B cell (primary cell): ENCODE measurements around the gene WTAP. TPM values are rescaled to one million over a fixed set of nuclear protein-coding genes. Genes with fewer than 3 reads are reported as not detected.

Experiments used
- ATAC-seq: fragments of 200-7000 bp; cut with Tn5 transposase; one replicate; pipeline ENCODE4 v1.10.0; 2021; ENCODE audit warnings: low read depth, mild to moderate bottlenecking, moderate number of reproducible peaks, moderate library complexity
- CTCF ChIA-PET: fragments of 350-600 bp; sonication (Branson Sonifier 250); formaldehyde crosslinking; loops from one replicate; lab custom pipeline; 2021; ENCODE audit warnings: antibody characterized with exemption, inconsistent platforms; lab: Charles Lee
- POLR2A ChIA-PET: fragments of 350-600 bp; sonication (Branson Sonifier 250); formaldehyde crosslinking; loops from one replicate; lab custom pipeline; 2021; ENCODE audit warnings: antibody characterized with exemption; lab: Charles Lee
- DNase-seq: peaks from one replicate; pipeline ENCODE4 v3.0.0; 2013
- H2AFZ ChIP-seq: 2 replicates; pipeline ENCODE4 v1.6.1; 2012; ENCODE audit warnings: mild to moderate bottlenecking, low read depth, low read length; ENCODE audit not compliant: insufficient read depth, poor library complexity, severe bottlenecking
- H3K27ac ChIP-seq, 2 donors: 1 replicate in 1 of 2; 2 replicates in 1 of 2; pipeline ENCODE4 v1.5.1; 2012 to 2013; ENCODE audit warnings: low read length in 2 of 2, mild to moderate bottlenecking in 2 of 2, moderate library complexity in 1 of 2
- H3K27me3 ChIP-seq, 4 experiments: fragments of 200-600 bp in 1 of 4; sonication (generic) in 1 of 4; replicated peaks in 1 of 4; 1 replicate in 2 of 4; 2 replicates in 2 of 4; pipeline versions ENCODE4 v1.6.1 to v1.7.0; 2013 to 2016; ENCODE audit warnings: low read length in 3 of 4, mild to moderate bottlenecking in 2 of 4, mixed read lengths in 1 of 4, moderate library complexity in 1 of 4; ENCODE audit not compliant: insufficient read depth in 4 of 4, control insufficient read depth in 3 of 4; ENCODE audit errors: control extremely low read depth in 1 of 4
- H3K36me3 ChIP-seq, 2 experiments: replicated peaks in 1 of 2; 1 replicate in 1 of 2; 2 replicates in 1 of 2; pipeline versions ENCODE4 v1.6.1 to v1.7.1; 2013; ENCODE audit warnings: low read length in 1 of 2; ENCODE audit not compliant: insufficient read depth in 2 of 2, control insufficient read depth in 1 of 2; ENCODE audit errors: control extremely low read depth in 1 of 2, extremely low read depth in 1 of 2
- H3K4me1 ChIP-seq, 2 donors: fragments of 200-600 bp in 1 of 2; sonication (generic) in 1 of 2; 1 replicate in 1 of 2; 2 replicates in 1 of 2; pipeline versions ENCODE4 v1.5.1 to v1.6.1; 2013 to 2017; ENCODE audit warnings: low read length in 2 of 2; ENCODE audit not compliant: control insufficient read depth in 2 of 2, insufficient read depth in 2 of 2
- H3K4me2 ChIP-seq: replicated peaks from 2 replicates; pipeline ENCODE3; 2012; ENCODE audit warnings: mild to moderate bottlenecking, low read depth, low read length; ENCODE audit not compliant: poor library complexity, severe bottlenecking
- H3K4me3 ChIP-seq, 5 experiments: fragments of 200-600 bp in 1 of 5; sonication (generic) in 1 of 5; 1 replicate in 3 of 5; 2 replicates in 2 of 5; pipeline versions ENCODE4 v1.5.1 to v1.7.0; 2011 to 2016; ENCODE audit warnings: low read length in 4 of 5, mild to moderate bottlenecking in 4 of 5, low read depth in 2 of 5, control low read depth in 1 of 5, moderate library complexity in 1 of 5; ENCODE audit not compliant: insufficient read depth in 1 of 5; ENCODE audit errors: control extremely low read depth in 1 of 5, extremely low read depth in 1 of 5
- H3K79me2 ChIP-seq: fragments of 200-600 bp; sonication (generic); one replicate; pipeline ENCODE4 v1.6.0; 2016; ENCODE audit warnings: low read length; ENCODE audit not compliant: control insufficient read depth, insufficient read depth
- H3K9ac ChIP-seq: fragments of 200-600 bp; sonication (generic); 2 replicates; pipeline ENCODE4 v1.6.1; 2017; ENCODE audit warnings: mild to moderate bottlenecking, low read length, moderate library complexity
- H3K9me3 ChIP-seq, 3 donors: one replicate each; pipeline versions ENCODE4 v1.6.1 to v1.7.1; 2013; ENCODE audit warnings: low read length in 2 of 3; ENCODE audit not compliant: control insufficient read depth in 2 of 3, insufficient read depth in 1 of 3; ENCODE audit errors: control extremely low read depth in 1 of 3
- H4K20me1 ChIP-seq: 2 replicates; pipeline ENCODE4 v1.6.0; 2012; ENCODE audit warnings: mild to moderate bottlenecking, low read length; ENCODE audit not compliant: insufficient read depth, control insufficient read depth, poor library complexity, severe bottlenecking
- H3K27ac Mint-ChIP-seq: one replicate; pipeline ENCODE4 v1.8.0; 2021; ENCODE audit warnings: mixed read lengths
- H3K27me3 Mint-ChIP-seq: one replicate; pipeline ENCODE4 v1.8.0; 2021; ENCODE audit warnings: mixed read lengths
- H3K4me1 Mint-ChIP-seq: one replicate; pipeline ENCODE4 v1.8.0; 2021; ENCODE audit warnings: mixed read lengths
- H3K4me3 Mint-ChIP-seq: one replicate; pipeline ENCODE4 v1.8.0; 2021; ENCODE audit warnings: mixed read lengths
- H3K9me3 Mint-ChIP-seq: one replicate; pipeline ENCODE4 v1.8.0; 2022; ENCODE audit warnings: mixed read lengths; ENCODE audit not compliant: insufficient read depth
- CTCF ChIP-seq: fragments of 200-600 bp; IDR thresholded peaks from one replicate; pipeline ENCODE4 v1.8.0; 2022; ENCODE audit warnings: antibody characterized with exemption, mild to moderate bottlenecking
- EZH2 ChIP-seq: IDR thresholded peaks from 2 replicates; pipeline ENCODE4 v1.6.1; 2012; ENCODE audit warnings: borderline replicate concordance, low read depth, mild to moderate bottlenecking, moderate library complexity, low read length; ENCODE audit not compliant: insufficient read depth, poor library complexity, severe bottlenecking
- WGBS: methylation state at CpG from one replicate; pipeline ENCODE4 v1.1.5; 2013; ENCODE audit warnings: missing lambda C conversion rate; ENCODE audit not compliant: insufficient coverage; 5-methylcytosine and 5-hydroxymethylcytosine counted together
- intact Hi-C: fragments of 100-400 bp; cut with micrococcal nuclease; formaldehyde crosslinking; loops from one replicate; pipeline ENCODE4 v1.10.0; 2022
- polyA plus RNA-seq: library from polyadenylated mRNA; depleted of rRNA; stranded (reverse); fragments of >200 nt; gene quantifications from 2 replicates; pipeline ENCODE4 v1.2.3, GENCODE V29; 2012
- total RNA-seq, 2 donors: library from RNA; stranded (reverse); fragments of 120-200 nt in 1 of 2; gene quantifications; 1 replicate in 1 of 2; 2 replicates in 1 of 2; pipeline versions ENCODE4 v1.2.3 to v1.2.4, GENCODE V29; 2013 to 2022

The WTAP gene
- total and polyA plus RNA-seq, 2 donors (not counting 1 experiment from before 2014, with no cell fraction given): 34.2 to 165 TPM

- Histone ChIP-seq H3K36me3 (peaks cover under 1 to 12% of the 10 kb centered on the region in 2 experiments), H3K4me3 (peak overlapping the region; percentile 61 to 91 (median 84)), H3K9me3 (no peaks in the 10 kb centered on the region), H3K27me3 (no peaks in the 10 kb centered on the region), H2AFZ (peak overlapping the region; percentile 86), H4K20me1 (peaks cover 20% of the 10 kb centered on the region), H3K4me2 (peak overlapping the region; percentile 78), H3K79me2 (peaks cover 84% of the 10 kb centered on the region), H3K27ac (peak overlapping the region; percentile 97 to 98), H3K4me1 (peaks cover 37 to 39% of the 10 kb centered on the region in 2 donors), H3K9ac (peak overlapping the region; percentile 85)
- WGBS: 0% methylated on average over 27 of the region's 30 CpGs
- no peaks in the 10 kb centered on the region for H3K9me3 Mint-ChIP-seq
- H3K4me3 Mint-ChIP-seq: peak overlapping the region; percentile 95
- ATAC-seq (no peak), DNase-seq (no peak)
- no peaks in the 10 kb centered on the region for H3K27me3 Mint-ChIP-seq
- H3K27ac Mint-ChIP-seq: peak overlapping the region; percentile 99
- H3K4me1 Mint-ChIP-seq: peaks cover 41% of the 10 kb centered on the region
- ChIA-PET CTCF (interaction anchor here (0.5 to 4.7 kb wide), 10 partner anchors 11 to 242 kb away, joined by 3 to 32 read pairs (median 4); partner anchors contain the start of genes MRPL18, SOD2 and TCP1), POLR2A (interaction anchor here (0.5 to 4.7 kb wide), 7 partner anchors 32 to 256 kb away, joined by 3 to 58 read pairs (median 6); partner anchors contain the start of genes ACAT2, MRPL18, SOD2 and TCP1)
- TF ChIP-seq EZH2 (no peak), CTCF (no peak)
- intact Hi-C loops: loop anchor here (2.0 kb wide), 1 partner anchor 242 kb away; the partner anchor contains the start of gene IGF2R
Observed at GRCh38 chr6:159726255-159726917, 920 bp upstream of the WTAP start.
